ENCODE results near the gene PBX2.
A peak's percentile ranks its signal among the peaks of the same experiment; 100 is the strongest.

PBX2 gene

DNA sequence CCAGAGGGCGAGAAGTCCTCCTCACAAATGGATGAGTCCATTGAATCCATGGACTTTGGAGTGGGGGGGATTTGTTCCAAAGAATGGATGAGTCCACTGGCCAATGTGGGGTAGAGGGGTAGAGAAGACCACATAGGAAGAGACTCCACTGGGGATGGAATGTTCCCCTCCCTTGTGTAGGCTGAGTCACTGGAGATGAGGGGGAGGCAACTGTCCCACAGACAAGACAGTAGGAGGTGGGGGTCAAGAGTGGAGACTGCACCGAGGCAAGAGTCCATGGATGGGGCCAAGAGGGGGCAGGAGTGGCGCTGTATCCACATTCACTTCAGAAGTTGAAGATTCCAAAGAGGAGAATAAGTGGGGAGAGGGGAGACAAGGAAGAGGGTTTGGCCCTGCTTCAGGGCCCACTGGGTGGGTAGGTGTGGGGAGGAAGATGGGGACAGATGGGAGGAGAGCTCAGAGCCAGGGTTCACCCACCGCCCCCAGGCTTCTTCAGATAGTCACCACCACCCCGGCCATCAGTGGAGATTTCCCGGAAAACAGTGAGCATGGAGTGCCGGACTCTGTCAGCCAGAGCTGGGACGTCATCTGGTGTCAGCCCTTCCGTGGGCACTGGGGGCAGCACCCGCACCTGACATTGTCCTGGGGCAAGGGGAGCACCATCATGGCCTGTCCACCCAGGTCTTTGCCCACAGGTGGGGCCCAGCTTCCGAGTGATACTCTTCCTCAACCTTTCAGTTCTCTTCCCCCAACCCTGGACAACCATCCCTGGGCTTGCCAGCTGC lies 21.0 kb downstream of the PBX2 start:
- no peak for DNase-seq

DNA sequence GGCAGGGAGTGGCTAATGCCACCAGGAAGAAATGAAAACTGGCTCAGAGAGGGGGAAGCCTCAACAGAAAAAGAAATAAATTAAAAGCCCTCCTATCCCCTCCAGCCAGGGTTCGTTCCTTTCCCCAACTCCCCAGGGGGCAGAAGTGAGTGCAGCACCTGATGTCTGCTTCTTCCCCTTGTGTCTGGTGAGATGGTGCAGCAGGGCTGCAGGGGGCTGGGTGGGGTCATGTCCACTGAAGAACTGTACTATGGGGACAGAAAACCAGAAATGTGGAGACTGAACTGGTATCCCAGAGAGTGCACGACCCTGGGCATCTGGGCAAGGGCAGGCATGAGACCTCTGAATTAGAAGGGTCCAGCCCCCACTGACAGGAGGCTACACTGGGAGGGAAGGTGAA lies 21.7 kb downstream of the PBX2 start:
- DNase-seq, result no peak

DNA sequence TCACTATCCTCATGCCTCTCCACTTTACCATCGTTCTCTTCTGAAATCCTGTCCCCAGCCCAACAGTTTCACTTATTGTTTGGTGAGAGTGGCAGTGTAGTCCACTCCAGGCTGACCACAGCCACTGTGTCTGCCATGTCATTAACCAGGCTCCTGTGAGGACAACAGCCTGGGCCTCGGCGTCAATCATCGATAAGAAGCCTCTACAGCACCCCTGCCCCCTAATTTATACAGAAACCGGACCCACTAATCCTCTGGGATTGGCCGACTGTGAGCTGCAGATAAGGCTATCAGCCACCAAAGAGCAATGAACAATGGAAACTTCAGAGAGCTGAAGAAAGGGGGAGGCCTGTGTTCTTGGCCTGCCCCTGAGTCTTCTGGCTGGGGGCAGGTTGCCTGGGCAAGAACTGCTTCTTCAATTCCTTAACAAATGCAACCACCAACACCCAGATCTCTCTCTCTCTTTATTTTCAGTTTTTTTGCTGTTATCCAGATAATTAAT lies 22.2 kb downstream of the PBX2 start:
- no peak for DNase-seq

DNA sequence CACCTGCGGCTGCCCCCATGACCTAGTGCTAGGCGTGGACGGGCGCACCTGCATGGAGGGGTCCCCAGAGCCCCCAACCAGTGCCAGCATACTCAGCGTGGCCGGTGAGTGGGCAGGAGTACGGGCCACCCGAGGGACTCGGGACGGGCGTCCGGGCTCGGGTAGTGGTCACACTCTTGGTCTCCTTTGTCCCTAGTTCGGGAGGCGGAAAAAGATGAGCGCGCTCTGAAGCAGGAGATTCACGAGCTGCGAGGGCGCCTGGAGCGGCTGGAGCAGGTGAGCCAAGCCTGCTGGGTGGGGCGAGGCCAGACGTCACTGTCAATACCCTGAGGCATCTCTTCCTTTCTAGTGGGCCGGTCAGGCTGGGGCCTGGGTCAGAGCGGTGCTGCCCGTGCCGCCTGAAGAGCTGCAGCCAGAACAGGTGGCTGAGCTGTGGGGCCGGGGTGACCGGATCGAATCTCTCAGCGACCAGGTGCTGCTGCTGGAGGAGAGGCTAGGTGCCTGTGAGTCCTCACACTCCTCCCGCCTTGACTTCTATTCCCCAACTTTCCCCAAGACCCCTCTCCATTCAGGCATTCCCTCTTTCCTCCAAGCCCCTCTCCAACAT lies 22.7 kb downstream of the PBX2 start:
- no peak for DNase-seq

DNA sequence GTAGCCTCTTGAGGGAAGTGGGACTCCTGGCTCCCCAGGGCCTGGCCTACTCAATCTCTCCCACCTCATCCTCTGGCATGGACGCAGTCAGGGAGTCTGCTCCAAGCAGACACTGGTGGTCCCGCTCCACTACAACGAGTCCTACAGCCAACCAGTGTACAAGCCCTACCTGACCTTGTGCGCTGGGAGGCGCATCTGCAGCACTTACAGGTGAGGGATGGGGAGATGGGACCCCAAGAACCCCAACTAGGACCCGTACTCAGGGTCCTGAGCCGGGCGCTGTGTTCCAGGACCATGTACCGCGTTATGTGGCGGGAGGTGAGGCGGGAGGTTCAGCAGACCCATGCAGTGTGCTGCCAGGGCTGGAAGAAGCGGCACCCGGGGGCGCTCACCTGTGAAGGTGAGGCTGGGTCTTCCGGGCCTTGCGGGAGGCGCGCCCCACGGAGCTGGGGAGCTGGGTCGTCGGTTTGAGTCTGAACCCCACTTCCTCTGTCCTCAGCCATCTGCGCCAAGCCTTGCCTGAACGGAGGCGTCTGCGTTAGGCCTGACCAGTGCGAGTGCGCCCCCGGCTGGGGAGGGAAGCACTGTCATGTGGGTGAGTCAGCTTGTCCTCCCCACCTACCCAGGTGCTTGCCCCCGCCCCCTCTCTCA lies 23.5 kb downstream of the PBX2 start:
- DNase-seq, result no peak

DNA sequence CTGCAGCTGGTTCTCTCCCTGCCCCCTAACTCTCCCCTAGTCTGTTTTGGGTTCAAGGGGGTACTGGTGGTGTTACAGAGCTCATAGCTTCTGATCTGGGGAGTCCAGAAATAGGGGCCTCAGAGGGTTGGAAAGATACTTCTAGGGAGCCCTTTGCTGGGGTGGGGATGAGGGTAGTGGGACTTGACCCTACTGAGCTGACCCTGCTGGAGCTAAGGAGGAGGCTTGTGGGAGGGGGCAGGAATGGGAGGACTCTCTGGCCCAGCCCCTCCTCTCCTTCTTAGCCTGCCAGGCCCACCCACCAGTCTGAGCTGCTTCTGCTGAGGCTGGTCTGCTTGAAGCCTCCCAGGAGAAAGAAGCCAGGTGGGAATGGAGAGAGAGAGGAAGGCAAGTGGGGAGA lies 25.7 kb downstream of the PBX2 start, which contains the start of gene EGFL8:
TSS of gene EGFL8 (plus strand) at position 301 of the 400 bp plus-strand sequence. CDS start 1,571 bp downstream, outside the sequence.
- DNase-seq, result no peak

DNA sequence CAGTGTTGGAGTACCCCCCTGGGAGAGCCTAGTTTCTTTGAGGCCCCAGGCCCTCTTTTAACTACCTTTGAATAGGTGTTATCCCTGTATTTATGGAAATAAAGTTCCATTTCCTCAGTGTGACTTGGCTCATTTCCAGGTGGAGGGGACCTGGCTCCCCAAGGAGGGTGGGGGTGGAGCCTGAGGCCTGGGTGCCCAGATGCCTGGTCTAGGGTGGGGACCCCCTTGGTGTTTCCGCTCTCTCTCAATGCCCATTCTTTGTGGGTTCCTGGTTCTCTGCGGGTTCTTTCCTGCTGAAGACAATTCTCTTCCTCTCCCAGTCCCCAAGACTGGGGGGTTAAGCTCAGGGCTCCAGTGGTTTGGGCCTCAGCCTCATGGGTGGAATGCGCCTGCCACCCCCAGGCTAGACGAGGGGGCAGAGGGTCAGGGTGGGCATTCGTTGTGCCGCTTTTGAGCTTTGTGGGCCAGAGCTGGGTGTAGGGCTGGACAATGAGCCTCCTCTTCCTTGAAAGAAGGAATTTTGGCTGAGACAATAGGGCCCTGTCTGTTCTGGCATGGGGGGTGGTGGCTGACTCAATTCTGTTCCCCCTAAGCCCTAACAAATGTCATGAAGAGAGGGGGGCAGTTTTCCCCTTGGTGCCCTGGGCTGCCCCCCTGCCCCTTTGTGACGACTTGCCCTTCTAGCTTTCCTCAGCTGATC lies 26.3 kb downstream of the PBX2 start:
- no peak for DNase-seq

DNA sequence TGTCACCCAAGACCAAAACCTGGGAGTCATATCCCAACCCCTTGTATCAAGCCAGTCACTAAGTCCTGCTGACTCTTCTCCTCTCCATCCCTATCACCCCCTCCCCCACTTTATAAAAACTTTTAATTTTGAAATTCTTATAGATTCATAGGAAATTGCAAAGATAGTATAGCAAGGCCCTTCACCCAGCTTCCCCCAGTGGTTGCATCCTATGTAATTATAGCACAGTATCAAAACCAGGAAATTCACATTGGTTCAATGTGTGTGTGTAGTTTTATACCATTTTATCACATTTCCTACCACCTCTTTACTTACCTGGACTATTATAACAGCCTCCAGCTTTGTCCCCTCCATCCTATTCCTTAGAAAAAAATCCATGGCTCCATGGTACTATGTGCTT lies 31.9 kb downstream of the PBX2 start:
- no peak for DNase-seq

DNA sequence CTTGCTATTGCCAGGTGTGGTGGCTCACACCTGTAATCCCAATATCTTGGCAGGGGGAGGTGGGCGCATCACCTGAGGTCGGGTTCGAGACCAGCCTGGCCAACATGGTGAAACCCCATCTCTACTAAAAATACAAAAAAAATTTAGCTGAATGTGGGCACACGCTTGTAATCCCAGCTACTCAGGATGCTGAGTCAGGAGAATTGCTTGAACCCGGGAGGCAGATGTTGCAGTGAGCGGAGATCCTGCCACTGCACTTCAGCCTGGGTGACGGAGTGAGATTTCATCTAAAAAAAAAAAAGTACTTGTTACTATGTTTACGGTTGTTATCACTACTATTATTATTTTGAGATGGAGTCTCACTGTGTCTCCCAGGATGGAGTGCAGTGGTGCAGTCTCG lies 33.1 kb downstream of the PBX2 start:
- DNase-seq, result no peak

DNA sequence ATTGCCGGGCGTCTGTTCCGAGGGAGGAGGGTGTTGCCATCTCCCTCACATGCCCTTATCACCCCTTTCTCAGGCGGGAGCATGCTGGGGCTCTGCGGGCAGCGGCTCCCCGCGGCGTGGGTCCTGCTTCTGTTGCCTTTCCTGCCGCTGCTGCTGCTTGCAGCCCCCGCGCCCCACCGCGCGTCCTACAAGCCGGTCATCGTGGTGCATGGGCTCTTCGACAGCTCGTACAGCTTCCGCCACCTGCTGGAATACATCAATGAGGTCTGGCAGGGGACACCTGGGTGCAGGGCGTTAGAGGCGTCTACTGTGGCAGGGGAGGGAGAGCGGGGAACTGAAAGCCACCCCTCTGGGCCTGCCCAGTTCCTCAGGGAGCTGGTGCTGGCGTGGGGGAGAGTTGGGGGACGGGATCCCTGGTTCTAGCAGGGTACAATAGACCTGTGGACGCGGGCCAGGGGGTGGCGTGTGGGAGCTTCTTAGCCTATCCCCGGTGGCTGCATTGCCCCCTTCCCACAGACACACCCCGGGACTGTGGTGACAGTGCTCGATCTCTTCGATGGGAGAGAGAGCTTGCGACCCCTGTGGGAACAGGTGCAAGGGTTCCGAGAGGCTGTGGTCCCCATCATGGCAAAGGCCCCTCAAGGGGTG lies 35.4 kb downstream of the PBX2 start:
- DNase-seq, result peak in 3 of 4 experiments; percentile 36 to 42 (median 40)

DNA sequence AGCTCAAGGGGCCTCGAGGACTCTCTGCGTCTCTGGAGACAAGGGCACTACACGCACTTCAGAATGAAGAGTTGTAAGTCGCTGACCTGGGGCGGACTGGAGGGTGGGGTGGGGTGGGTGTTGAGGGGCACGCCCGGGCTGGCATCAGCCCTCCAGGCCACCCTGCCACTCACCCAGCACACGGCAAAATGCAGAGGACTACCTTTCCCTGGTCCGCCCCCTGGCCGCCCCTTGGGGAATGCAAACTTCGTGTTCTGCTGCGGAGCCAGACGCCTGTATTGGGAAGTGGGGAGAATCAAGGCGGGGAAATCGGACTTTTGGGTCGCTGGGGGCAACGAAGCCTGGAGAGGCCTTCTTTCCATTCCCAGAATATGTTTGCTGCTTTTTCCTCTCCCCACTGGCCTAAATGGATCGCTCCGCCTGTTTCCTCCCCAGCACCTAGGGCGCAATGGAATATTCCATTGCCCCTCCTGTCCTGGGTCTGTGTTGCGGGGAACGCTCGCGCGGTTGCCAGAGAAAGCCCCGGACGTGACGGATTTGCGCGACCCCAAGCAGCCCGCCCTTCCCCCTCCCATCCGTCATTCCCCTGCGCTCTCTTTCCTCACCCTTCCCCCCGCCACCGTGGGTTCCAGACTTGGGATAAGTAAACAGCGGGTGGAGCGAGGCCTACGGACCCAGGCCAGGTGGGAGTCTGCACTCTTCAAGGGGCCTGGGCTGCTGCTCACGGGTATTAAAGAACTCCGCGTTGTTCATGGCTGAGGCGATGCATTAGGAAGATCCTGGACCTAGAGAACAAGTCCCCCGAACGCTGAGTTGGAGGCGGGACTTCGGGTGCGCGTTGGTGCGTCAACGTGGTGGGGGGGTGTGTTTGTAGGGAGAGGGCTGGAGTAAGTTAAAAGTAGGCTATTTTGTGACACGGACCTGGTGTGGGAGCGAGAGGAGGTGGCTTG lies 36.2 kb downstream of the PBX2 start, which contains the start of gene PPT2:
TSS of gene PPT2 (plus strand) at position 578 of the 950 bp plus-strand sequence. CDS start 454 bp downstream, outside the sequence.
- DNase-seq, result peak; percentile 33 to 55 (median 48)

DNA sequence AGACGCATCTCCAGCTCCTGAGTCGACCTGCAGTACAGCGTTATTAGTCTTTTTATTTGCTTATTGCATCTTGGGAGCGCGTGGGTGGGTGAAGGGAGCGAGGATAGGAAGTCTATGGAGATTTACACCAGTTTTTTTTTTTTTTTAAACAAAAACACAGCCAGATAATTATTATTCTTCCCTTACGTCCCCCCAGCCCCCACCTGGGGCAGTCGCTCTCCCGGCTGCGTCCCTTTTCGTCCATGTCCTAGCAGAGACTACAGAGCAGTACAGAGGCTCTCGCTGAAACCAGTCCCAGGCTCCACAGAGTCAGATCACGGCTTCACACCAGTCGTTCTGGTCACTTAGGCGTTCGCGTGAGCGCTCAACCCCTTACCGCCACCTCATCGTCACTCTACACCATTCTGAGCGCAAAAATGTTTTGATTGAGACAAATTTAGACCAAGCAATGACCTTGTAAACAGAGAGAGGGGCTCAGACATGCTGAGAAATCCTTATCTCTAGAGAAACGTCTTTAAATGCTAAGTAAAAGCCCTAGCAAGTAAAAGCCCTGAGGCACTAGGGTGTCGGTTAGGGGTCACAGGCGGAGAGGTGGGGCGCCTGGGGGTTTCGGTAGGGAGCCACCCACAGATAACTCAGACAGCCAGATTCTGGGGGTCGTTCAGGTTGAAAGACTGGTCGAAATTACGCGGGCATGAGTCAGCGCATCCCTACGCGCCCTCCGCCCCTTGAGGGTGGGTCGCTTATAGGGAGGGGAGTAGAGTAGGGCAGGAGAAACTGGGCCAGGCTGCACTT lies 37.0 kb downstream of the PBX2 start:
- no peak for DNase-seq

DNA sequence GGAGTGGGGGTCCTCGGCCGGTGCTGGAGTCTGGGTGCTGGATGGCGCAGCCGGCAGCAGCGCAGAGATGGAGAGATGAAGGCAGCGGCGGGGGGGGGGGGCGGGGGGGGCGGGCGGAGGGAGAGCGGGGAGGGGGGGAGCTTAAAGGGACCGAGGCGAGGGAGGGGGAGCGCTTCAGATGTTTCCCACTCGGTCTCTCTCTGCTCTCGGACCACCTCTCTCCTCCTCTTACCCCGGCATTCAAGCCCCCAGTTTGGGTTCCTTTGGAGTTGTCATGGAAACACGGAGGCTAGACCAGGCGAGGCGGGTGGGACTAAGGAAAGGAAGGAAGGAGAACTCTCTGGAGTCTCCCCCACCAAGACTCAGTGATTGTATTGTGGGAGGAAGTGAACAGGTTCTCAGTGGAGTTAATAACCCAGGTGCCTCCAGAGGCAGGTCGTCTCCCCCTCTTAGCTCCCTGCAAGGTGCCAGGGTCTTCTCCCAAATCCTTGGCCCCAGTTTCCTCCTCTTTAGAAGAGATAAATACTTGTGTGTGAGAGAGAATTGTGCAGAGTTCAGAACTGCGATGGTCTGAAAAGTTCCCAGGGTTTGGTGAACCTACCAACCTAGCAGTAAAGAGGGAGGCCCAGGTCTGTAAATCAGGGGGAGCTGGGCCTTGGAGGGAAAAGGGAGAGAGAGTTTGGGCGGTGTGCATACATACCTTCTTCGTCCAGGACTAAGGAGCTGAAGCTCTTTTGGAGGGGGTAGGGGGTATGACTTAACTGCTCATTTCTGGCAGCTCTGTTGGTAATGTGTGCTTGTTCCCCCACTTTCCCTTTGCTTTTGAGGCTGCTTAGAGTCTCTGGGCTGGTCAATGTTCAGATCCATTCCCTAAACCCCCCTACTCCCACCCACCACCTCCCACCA lies 37.9 kb downstream of the PBX2 start, which contains the start of gene PRRT1:
TSS of gene PRRT1 (minus strand) at position 77 of the 906 bp plus-strand sequence. CDS start 112 bp downstream, outside the sequence.
- DNase-seq, result no peak

DNA sequence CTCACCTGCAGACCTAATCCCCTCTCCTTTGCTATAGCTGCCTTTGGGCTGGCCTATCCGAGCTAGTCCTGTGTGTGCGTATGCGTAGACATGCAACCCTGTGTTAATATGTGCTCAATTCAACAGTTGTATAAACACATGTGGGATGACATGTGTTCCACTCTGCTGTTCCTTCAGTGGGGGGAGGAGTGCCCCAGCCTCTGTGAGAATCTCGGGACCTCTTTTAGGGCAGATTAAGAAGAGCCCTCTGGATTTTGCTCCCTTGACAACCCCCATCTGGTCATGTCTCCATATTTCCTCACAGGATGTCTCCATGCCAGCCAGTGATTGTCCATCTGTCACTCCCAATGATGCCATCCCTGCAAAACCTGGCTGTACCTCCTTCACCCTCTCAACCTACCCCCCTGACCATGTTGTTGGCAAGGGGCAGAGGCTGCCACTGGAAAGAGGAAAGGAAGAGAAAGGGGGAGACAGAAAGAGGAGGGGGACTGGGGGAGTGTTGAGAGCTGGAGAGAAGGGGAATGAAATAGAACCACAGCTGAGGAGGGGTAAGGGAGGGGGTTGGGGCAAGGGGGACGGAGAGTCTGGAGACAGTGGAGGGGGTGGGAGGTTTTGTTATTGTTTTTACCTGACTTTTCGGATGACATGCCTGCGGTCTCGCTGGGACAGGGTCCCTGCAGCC lies 38.7 kb downstream of the PBX2 start:
- no peak for DNase-seq

DNA sequence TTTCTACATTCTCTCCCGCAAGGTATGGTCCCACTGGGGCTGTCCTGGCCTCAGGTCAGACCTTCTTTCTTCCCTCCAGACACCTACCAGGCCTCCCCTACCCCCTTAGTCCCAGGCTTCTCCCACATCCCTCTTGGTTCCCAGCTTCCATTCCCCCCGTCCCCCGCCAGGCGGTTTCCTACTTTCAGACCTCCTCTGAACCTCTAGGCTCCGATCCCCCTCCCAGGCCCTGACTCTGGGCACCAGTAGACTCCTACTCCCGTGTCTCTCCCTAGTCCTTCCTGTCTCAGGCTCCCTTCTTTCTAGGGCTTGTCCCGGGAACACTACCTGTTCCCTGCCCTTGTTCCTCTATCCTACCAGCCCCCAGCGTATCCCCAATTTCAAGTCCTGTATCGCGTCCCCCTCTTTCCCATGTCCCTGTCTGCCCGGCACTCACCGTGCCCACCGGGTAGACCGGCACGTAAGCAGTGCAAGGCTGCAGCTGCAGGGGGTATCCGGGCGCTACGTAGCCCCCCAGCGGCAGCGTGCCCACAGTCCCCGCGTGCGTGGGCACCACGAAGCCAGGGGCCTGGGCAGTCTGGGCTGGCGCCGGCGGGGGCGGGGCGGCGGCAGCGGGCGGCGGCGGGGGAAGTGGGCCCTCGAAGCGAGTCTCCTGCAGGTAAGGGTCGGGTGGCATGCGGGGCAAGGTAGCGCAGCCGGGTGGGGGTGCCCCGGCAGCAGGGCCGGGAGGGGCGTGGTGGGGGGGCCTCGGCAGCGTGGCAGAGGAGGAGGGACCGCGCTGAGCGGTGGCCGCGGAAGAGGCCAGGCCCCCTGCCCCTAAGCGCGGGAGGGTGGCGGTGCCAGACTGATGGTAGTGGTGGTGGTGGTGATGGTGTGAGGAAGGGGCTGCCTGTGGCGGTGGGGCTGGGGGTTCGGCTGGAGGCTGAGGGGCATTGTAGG lies 39.8 kb downstream of the PBX2 start:
- no peak for DNase-seq

DNA sequence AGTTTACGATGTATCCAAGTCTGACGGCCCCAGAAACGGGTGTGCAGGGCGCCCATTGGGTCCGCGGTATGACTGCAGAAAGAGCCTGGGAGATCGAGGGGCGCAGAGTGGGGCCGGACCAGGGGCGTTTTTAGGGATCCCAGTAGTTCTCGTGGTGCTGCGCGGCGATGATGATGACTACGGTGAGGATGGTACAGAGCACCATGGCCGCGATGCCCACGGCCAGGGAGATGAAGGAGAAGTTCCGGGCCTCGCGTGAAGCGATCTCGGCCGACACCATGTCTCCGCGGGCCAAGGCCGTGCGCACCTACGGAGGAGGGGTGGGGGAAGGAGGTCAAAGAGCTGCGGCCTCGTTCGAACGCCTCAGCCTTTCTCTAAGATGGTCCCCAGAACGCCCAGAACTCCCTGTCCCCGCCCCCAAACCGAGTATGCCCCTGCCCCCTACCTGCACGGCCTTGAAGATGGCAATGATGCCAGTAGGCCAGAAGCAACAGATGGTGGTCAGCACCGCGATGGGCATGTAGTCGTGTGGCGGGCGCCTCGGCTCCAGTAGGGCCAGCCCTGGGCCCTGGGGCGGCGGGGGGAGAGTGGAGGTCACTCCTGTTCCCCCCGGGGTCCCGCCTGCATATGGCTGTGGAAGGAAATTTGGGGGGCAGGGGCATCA lies 40.8 kb downstream of the PBX2 start:
- DNase-seq, result no peak

Measured in activated naive CD4-positive, alpha-beta T cell (primary cell).